HFF-Myc (cell line): ENCODE results near the gene ASF1A.

Experiments
- DNase-seq: peaks from one replicate; pipeline ENCODE4 v3.0.0-alpha.2; 2011; ENCODE audit warnings: low read depth; ENCODE audit errors: extremely low read depth
- H3K4me3 ChIP-seq: replicated peaks from 2 replicates; pipeline ENCODE4 v1.5.1; 2011; ENCODE audit warnings: low read depth, mild to moderate bottlenecking, control low read depth, low read length
- CTCF ChIP-seq: IDR thresholded peaks from 2 replicates; pipeline ENCODE4 v1.5.1; 2012; ENCODE audit warnings: mild to moderate bottlenecking, low read depth, low read length, control low read depth; ENCODE audit errors: missing control alignments

Gene ASF1A

DNA sequence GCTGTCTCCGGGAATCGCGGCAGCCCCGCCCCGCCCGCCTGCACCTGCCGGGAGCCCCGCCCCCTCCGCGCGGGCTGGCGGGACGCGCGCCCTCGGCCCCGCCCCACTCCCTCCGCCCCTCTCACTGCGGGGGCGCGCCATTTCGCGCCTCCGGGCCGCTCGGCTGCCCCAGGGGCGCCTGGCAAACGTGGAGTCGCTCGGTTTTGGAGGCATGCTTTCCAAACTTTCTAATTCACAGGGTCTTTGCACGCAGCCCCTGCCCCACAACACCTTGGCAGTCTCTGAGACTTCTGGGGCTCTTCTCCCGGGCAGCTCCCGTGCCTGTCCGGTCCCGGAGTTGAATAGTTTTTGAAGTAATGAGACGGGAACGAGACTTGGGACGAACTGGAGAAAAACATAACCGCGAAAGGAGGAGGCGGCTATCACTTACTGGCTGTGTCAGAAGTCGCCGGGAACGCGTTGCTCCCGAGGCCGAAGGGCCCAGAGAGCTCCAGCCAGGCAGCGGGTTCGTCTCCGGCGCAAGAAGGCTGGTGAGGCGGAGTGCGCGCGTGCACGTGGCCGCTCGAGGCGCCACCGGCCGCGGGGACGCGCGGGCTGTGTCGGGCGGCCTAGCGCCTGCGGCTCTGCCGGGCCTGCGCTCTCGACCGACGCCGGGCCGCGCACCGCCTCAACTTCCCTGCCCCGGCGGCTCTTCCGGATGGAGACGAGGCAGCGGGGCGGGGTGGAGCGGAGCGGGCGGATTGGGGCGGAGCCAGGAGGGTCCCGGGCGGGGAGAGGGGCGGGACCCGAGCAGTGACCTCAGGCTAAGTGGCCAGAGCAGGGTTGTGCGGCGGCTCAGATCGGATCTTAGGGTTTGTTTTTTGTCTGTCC lies 40.7 kb downstream of the ASF1A start, which contains the start of gene MCM9:
Gene MCM9, minus strand, starts transcription at position 699 of the 870 bp plus-strand sequence. CDS start 3,436 bp downstream, outside the sequence.
- DNase-seq = peak; percentile 24
- H3K4me3 ChIP-seq = peak within 1 kb of the TSS; percentile 90
- no peak for TF ChIP-seq CTCF

DNA sequence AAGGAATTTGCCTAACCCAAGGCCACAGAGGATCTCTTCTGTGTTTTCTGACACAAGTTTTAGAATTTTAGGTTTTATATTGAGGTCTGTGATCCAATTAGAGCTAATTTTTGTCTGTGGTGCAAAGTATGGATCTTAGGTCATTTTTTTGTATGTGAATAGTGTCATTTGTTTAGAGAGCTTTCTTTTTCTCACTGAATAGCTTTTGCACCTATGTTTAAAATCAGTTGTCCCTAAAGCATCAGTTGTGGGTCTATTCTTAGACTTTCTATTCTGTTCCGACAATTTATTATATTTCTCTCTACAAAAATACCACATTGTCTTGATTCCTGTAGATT lies 41.3 kb downstream of the ASF1A start:
- TF ChIP-seq CTCF = no peak
- peak overlapping the region; percentile 90 for H3K4me3 ChIP-seq
- no peak for DNase-seq

DNA sequence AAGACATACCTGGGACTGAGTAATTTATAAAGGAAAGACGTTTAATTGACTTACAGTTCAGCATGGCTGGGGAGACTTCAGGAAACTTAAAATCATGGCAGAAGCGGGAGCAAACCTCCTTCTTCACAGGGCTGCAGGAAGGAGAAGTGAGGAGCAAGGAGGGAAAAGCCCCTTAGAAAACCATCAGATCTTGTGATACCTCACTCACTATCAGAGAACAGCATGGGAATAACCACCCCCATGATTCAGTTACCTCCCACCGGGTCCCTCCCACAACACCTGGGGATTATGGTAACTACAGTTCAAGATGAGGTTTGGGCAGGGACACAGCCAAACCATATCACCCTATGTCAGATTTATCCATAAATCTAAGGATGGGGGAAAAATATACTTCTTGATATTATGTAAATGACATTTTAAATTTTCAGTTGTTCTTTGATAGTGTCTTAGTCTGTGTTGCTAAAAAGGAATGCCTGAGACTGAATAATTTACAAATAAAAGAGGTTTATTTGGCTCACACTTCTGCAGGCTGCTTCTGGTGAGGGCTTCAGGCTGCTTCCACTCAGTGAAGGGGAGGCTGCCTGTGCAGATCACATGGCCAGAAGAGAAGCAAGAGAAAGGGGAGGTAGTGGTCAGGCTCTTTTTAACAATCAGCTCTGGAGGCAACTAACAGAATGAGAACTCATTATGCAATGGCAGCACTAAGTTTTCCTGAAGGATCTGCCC lies 42.2 kb downstream of the ASF1A start:
- TF ChIP-seq CTCF = no peak
- DNase-seq = no peak
- no peak overlapping the region for H3K4me3 ChIP-seq

DNA sequence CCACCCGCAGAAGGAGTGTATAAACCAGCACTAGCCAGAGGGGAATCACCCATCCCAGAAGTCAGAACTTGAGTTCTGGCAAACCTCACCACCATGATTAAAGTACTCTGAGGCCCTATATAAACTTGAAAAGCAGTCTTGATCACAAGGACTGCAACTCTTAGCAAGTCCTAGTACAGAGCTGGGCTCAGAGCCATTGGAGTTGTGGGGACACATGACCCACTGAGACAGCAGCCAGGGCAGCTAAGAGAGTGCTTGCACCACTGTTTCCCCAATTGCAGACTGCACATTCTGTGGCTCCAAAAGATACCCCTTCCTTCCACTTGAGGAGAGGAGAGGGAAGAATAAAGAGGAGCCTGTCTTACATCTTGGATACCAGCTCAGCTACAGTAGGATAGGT lies 45.7 kb downstream of the ASF1A start:
- TF ChIP-seq CTCF = no peak
- no peak for DNase-seq
- no peak overlapping the region for H3K4me3 ChIP-seq

GRCh38 chr6:118940770-118941169 lies 46.8 kb downstream of the ASF1A start:
- no peak for TF ChIP-seq CTCF

DNA sequence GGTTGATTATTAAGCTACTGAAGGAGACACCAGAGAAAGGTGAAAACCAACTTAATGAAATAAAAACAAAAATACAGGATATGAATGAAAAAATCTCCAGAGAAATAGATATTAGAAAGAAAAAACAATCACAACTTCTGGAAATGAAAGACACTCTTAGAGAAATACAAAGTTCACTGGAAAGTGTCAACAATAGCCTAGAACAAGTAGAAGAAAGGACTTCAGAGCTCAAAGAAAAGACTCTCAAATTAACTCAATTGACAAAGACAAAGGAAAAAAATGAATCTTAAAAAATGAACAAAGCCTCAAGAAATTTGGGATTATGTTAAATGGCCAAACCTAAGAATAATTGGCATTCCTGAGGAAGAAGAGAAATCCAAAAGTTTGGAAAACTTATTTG lies 51.3 kb downstream of the ASF1A start:
- no peak for DNase-seq
- H3K4me3 ChIP-seq = no peak overlapping the region
- TF ChIP-seq CTCF = no peak

More at GRCh38 chr6:118940770-118941169, 46.8 kb downstream of the ASF1A start:
- H3K4me3 ChIP-seq = no peak overlapping the region
- no peak for DNase-seq
